ENCODE results near the gene STXBP6. TPM values are rescaled to one million over a fixed set of nuclear protein-coding genes. Genes with fewer than 3 reads are reported as not detected.

Gene STXBP6
- total RNA-seq, 1 donor from 2014 or later: 1.7 TPM

DNA sequence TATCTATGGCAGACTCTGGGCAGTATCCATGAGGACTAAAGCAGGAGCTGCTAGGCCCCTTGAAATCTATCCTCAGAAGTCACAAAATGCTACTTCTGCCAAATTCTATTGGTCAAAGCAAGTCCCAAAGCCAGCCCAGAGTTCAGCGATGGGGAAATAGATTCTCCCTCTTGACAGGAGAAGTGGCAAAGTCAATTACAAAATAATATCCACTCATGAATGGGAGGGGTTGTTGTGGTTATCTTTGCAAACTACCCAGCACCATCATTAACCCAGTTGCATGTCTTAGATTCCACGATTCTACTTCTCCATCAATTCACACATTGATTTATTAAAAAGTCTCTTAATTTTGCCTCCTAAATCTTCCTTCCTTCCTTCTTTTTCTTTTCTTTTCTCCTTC, 30.7 kb upstream of the STXBP6 start:
- H3K27ac Mint-ChIP-seq (ENCODE audit: unreplicated experiment): no peak overlapping the region
- no peaks in the 10 kb centered on the region for H3K36me3 Mint-ChIP-seq (ENCODE audit: low read depth)
- H3K4me3 Mint-ChIP-seq (ENCODE audit: unreplicated experiment): no peak overlapping the region
- TF ChIP-seq, protein P1, sequence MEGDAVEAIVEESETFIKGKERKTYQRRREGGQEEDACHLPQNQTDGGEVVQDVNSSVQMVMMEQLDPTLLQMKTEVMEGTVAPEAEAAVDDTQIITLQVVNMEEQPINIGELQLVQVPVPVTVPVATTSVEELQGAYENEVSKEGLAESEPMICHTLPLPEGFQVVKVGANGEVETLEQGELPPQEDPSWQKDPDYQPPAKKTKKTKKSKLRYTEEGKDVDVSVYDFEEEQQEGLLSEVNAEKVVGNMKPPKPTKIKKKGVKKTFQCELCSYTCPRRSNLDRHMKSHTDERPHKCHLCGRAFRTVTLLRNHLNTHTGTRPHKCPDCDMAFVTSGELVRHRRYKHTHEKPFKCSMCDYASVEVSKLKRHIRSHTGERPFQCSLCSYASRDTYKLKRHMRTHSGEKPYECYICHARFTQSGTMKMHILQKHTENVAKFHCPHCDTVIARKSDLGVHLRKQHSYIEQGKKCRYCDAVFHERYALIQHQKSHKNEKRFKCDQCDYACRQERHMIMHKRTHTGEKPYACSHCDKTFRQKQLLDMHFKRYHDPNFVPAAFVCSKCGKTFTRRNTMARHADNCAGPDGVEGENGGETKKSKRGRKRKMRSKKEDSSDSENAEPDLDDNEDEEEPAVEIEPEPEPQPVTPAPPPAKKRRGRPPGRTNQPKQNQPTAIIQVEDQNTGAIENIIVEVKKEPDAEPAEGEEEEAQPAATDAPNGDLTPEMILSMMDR (IDR thresholded peaks at IDR 0.05): no peak
- H3K4me1 Mint-ChIP-seq (ENCODE audit: low read depth): no peaks in the 10 kb centered on the region
- DNase-seq (ENCODE audit: low spot score): no peak
- H3K9me3 Mint-ChIP-seq (ENCODE audit: low read depth): peaks cover 11% of the 10 kb centered on the region
- peaks cover 18% of the 10 kb centered on the region for H3K27me3 Mint-ChIP-seq (ENCODE audit: low read depth)

GRCh38 chr14:25079311-25079710, 29.4 kb upstream of the STXBP6 start:
- peaks cover 11% of the 10 kb centered on the region for H3K9me3 Mint-ChIP-seq (ENCODE audit: low read depth)

GRCh38 chr14:25074099-25074685, 24.2 kb upstream of the STXBP6 start:
- DNase-seq (ENCODE audit: low spot score): no peak
- H3K36me3 Mint-ChIP-seq (ENCODE audit: low read depth): no peaks in the 10 kb centered on the region
- peaks cover 30% of the 10 kb centered on the region for H3K27me3 Mint-ChIP-seq (ENCODE audit: low read depth)
- H3K27ac Mint-ChIP-seq (ENCODE audit: unreplicated experiment): no peak overlapping the region
- TF ChIP-seq, protein P1 (IDR thresholded peaks at IDR 0.05): no peak
- H3K4me1 Mint-ChIP-seq (ENCODE audit: low read depth): no peaks in the 10 kb centered on the region
- H3K4me3 Mint-ChIP-seq (ENCODE audit: unreplicated experiment): no peak overlapping the region
- H3K9me3 Mint-ChIP-seq (ENCODE audit: low read depth): peaks cover 3% of the 10 kb centered on the region

More at GRCh38 chr14:25079311-25079710, 29.4 kb upstream of the STXBP6 start:
- Mint-ChIP-seq H3K36me3 (ENCODE audit: low read depth) (no peaks in the 10 kb centered on the region), H3K4me3 (ENCODE audit: unreplicated experiment) (no peak overlapping the region), H3K27ac (ENCODE audit: unreplicated experiment) (no peak overlapping the region), H3K4me1 (ENCODE audit: low read depth) (no peaks in the 10 kb centered on the region), H3K27me3 (ENCODE audit: low read depth) (peaks cover 21% of the 10 kb centered on the region)
- TF ChIP-seq, protein P1 (IDR thresholded peaks at IDR 0.05): no peak
- DNase-seq (ENCODE audit: low spot score): no peak

DNA sequence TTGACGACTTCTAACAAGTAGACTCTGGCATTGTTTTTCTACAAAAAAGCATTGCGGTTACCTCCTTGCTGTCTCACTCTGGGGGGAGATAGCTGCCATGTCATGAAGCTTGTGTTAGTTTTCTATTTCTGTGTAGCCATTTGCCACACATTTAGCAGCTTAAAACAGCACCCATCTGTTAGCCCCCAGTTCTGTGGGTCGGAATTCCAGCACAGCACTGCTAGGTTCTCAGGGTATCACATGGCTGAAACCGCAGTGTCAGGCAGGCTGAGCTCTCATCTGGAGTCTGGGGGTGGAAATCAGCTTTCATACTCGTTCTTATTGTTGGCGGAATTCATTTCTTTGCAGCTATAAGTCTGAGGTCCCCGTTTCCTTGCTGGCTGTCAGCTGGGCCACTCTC, 19.9 kb upstream of the STXBP6 start:
- H3K9me3 Mint-ChIP-seq (ENCODE audit: low read depth): no peaks in the 10 kb centered on the region
- H3K36me3 Mint-ChIP-seq (ENCODE audit: low read depth): no peaks in the 10 kb centered on the region
- no peaks in the 10 kb centered on the region for H3K4me1 Mint-ChIP-seq (ENCODE audit: low read depth)
- no peak overlapping the region for H3K27ac Mint-ChIP-seq (ENCODE audit: unreplicated experiment)
- DNase-seq (ENCODE audit: low spot score): no peak
- H3K4me3 Mint-ChIP-seq (ENCODE audit: unreplicated experiment): no peak overlapping the region
- TF ChIP-seq, protein P1 (IDR thresholded peaks at IDR 0.05): no peak
- H3K27me3 Mint-ChIP-seq (ENCODE audit: low read depth): peaks cover 18% of the 10 kb centered on the region

DNA sequence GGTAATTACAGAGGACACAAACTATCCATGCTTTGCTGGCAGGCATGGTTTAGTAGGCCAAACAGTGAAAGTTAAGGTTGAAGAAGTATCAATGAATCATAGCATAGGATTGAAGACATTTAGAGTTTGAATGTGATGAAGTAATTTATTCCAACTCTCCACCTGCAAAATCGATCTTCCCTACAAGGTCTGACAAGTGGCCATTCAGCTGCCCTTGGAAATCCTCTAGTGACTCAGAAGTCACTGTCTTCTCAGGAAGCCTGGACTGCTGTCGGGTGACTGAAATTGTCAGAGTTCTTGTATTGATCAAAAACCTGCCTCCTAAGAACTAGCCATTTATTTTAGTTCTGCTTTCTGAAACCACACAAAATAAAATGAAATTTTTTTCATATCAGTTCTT, 17.7 kb upstream of the STXBP6 start:
- H3K27ac Mint-ChIP-seq (ENCODE audit: unreplicated experiment): no peak overlapping the region
- H3K4me1 Mint-ChIP-seq (ENCODE audit: low read depth): no peaks in the 10 kb centered on the region
- no peaks in the 10 kb centered on the region for H3K36me3 Mint-ChIP-seq (ENCODE audit: low read depth)
- H3K27me3 Mint-ChIP-seq (ENCODE audit: low read depth): peaks cover 22% of the 10 kb centered on the region
- TF ChIP-seq, protein P1 (IDR thresholded peaks at IDR 0.05): no peak
- no peak overlapping the region for H3K4me3 Mint-ChIP-seq (ENCODE audit: unreplicated experiment)
- H3K9me3 Mint-ChIP-seq (ENCODE audit: low read depth): no peaks in the 10 kb centered on the region
- DNase-seq (ENCODE audit: low spot score): no peak
